ENCODE measurements around the gene AFTPH. TPM values are rescaled to one million over a fixed set of nuclear protein-coding genes. Genes with fewer than 3 reads are reported as not detected.

Gene AFTPH, protein sequence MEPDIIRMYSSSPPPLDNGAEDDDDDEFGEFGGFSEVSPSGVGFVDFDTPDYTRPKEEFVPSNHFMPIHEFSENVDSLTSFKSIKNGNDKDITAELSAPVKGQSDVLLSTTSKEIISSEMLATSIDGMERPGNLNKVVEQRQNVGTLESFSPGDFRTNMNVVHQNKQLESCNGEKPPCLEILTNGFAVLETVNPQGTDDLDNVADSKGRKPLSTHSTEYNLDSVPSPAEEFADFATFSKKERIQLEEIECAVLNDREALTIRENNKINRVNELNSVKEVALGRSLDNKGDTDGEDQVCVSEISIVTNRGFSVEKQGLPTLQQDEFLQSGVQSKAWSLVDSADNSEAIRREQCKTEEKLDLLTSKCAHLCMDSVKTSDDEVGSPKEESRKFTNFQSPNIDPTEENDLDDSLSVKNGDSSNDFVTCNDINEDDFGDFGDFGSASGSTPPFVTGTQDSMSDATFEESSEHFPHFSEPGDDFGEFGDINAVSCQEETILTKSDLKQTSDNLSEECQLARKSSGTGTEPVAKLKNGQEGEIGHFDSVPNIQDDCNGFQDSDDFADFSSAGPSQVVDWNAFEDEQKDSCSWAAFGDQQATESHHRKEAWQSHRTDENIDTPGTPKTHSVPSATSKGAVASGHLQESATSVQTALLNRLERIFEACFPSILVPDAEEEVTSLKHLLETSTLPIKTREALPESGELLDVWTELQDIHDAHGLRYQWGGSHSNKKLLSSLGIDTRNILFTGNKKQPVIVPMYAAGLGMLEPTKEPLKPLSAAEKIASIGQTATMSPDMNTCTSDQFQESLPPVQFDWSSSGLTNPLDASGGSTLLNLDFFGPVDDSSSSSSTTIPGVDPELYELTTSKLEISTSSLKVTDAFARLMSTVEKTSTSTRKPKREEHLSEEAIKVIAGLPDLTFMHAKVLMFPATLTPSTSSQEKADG
- 20.9 to 24.3 TPM (median 23.5 TPM) in 5 replicates for total RNA-seq (2022; extraction: Qiagen RNA extraction)

DNA sequence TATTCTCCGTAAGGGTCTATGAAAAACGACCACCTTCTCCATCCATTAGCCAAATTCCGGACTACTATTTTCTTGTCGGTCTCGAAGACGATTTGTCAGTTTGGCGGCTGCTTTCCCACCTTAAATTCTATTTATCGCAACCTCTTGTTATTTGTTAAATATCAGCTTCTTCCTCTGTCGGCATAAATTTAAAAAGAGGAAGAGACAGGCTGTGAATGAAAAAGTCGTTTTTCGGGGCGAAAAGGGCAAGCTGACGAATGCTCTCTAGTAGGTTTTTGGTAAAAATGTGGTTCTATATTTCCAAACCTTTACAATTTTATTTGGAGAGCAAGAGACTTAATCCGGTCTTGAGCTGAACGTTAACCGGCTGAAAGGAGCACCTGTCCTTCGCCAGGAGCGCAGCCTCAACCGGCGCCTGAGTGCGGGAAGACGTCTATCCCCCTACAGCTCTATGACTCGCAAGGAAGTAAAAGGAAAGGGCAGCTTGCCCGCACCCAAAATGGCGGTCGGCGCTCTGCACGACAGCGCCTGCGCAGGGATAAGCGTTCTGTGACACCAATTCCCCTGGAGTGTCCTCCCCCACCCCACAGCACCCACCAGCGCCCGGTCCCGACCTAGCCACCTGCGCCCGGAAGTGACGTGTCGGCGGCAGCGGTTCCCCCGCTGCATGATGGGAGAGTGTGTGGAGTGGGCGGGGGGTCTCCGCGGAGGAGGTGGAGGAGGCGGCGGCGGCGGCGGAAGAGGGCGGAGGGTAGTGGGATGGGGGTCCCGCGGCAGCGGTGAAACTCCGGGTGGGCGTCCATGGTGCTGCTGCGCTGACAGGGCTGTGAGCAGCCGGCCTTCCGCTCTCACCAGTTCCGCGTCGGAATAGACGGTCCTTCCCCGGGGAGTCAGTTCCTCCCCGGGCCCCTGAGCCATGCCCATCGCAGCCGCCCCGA lies at the start of gene AFTPH:
AFTPH (plus strand) TSS at position 663 of the 938 bp plus-strand sequence. CDS start 27,147 bp downstream, outside the sequence.

Other genes starting within 250 kb of the AFTPH start
- gene LGALSL, start 70.2 kb upstream of the AFTPH start, total RNA-seq (2022; extraction: Qiagen RNA extraction): 7.7 to 12.8 TPM (median 9.9 TPM) in 5 replicates
- 9.0 to 12.3 TPM (median 10.9 TPM) in 5 replicates for gene SERTAD2, start 129.6 kb downstream of the AFTPH start, total RNA-seq (2022; extraction: Qiagen RNA extraction)